Stomach (tissue), 9 donors: Measurements from ENCODE around the gene WDR1. TPM values are rescaled to one million over a fixed set of nuclear protein-coding genes. Genes with fewer than 3 reads are reported as not detected.

ENCODE experiments used
- DNase-seq, 2 donors: peaks; one replicate each; pipeline versions ENCODE4 v3.0.0 to v3.0.0-alpha.2; 2013 to 2019
- H3K27ac ChIP-seq, 5 donors: fragments of 200-600 bp in 4 of 5; sonication (generic) in 4 of 5; one replicate each; pipeline ENCODE4 v1.5.1; 2013 to 2019; ENCODE audit warnings: mild to moderate bottlenecking in 1 of 5, moderate library complexity in 1 of 5
- H3K27me3 ChIP-seq, 3 donors: fragments of 200-600 bp; sonication (generic); one replicate each; pipeline ENCODE4 v1.5.1; 2017 to 2019; ENCODE audit warnings: mixed run types in 1 of 3
- H3K36me3 ChIP-seq, 4 donors: fragments of 200-600 bp; sonication (generic); 1 replicate in 3 of 4; 2 replicates in 1 of 4; pipeline ENCODE4 v1.5.1; 2016 to 2019
- H3K4me1 ChIP-seq, 4 donors: fragments of 200-600 bp; sonication (generic); one replicate each; pipeline ENCODE4 v1.5.1; 2016 to 2019
- H3K4me3 ChIP-seq, 4 donors: fragments of 200-600 bp; sonication (generic) in 3 of 4; one replicate each; pipeline ENCODE4 v1.5.1; 2016 to 2019; ENCODE audit warnings: mild to moderate bottlenecking in 1 of 4
- H3K9me3 ChIP-seq, 4 donors: fragments of 200-600 bp; sonication (generic); one replicate each; pipeline ENCODE4 v1.5.1; 2016 to 2019
- EP300 ChIP-seq: sonication (generic); formaldehyde crosslinking; IDR thresholded peaks from one replicate; pipeline ENCODE4 v1.6.1; 2017; ENCODE audit warnings: antibody characterized with exemption
- POLR2A ChIP-seq, 4 donors: fragments of 450-650 bp; IDR thresholded peaks; one replicate each; pipeline ENCODE4 v1.6.1; 2016; ENCODE audit warnings: antibody characterized with exemption in 4 of 4, control low read depth in 2 of 4, mild to moderate bottlenecking in 1 of 4, moderate library complexity in 1 of 4
- POLR2AphosphoS5 ChIP-seq, 3 donors: sonication (generic); formaldehyde crosslinking; IDR thresholded peaks; one replicate each; pipeline ENCODE4 v1.6.1; 2016; ENCODE audit warnings: antibody characterized with exemption in 3 of 3
- WGBS, 5 donors: extraction: QIAGEN DNeasy Blood & Tissue Kit in 3 of 5; methylation state at CpG; one replicate each; pipeline versions ENCODE4 v1.1.5 to v1.1.7; 2013 to 2018; 5-methylcytosine and 5-hydroxymethylcytosine counted together
- intact Hi-C: fragments of 100-400 bp; cut with DNase I; formaldehyde crosslinking; loops from one replicate; pipeline ENCODE4 v1.15.1; 2023; ENCODE audit warnings: low total_unique reads
- polyA plus RNA-seq, 3 donors: library from polyadenylated mRNA; stranded (reverse); fragments of 200-250 nt; gene quantifications; one replicate each; pipeline ENCODE4 v1.2.3, GENCODE V29; 2013
- total RNA-seq, 5 donors: library from RNA; depleted of rRNA; stranded (reverse); fragments of >200 nt; gene quantifications; one replicate each; pipeline versions ENCODE4 v1.1.0 to v1.2.3, GENCODE V29; 2014 to 2016
- TF ChIP-seq, protein P1 (sequence below), 7 experiments: fragments of 450-650 bp in 4 of 7; fragments of 200-600 bp in 3 of 7; sonication (generic) in 3 of 7; IDR thresholded peaks; one replicate each; pipeline ENCODE4 v1.5.1; 2016 to 2019; ENCODE audit warnings: antibody characterized with exemption in 7 of 7, control low read depth in 2 of 7, mild to moderate bottlenecking in 1 of 7
- donor health status: healthy with polysubstance abuse.
- donor health status: Bipolar disorder and iron deficiency.
- donor health status: healthy.

WDR1 gene
- total and polyA plus RNA-seq, 8 donors = 52.4 to 167 (median 110) TPM

DNA sequence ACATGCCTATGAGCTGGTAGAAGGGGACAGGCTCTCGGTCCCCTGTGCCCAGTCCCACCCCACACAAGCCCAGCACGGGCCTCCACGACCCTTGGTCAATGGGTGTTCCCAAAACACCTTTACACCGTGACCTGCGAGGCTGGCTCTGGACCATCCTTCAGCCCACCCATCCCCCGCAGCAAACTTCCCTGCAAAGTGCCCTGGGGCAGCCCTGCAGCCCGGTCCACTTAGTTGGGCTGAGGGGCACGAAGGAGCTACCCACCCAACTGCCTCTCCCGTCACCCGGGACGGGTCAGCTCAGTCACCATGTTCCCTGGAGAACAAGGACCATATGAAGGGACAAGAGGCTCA is 23.4 kb downstream of the WDR1 start:
- Histone ChIP-seq H3K27ac (peak overlapping the region; percentile 34 to 79 (median 75)), H3K36me3 (peaks cover 73 to 100% (median 95%) of the 10 kb centered on the region in 4 donors), H3K4me1 (peaks cover 60 to 98% (median 74%) of the 10 kb centered on the region in 4 donors), H3K27me3 (no peaks in the 10 kb centered on the region), H3K9me3 (no peaks in the 10 kb centered on the region), H3K4me3 (no peak overlapping the region)
- 68 to 100% (median 79%) methylated on average over 3 to 11 of the region's 11 CpGs for WGBS, 5 donors
- no peak for DNase-seq
- intact Hi-C loops = no loop called here
- TF ChIP-seq EP300 = no peak
- TF ChIP-seq, protein P1, sequence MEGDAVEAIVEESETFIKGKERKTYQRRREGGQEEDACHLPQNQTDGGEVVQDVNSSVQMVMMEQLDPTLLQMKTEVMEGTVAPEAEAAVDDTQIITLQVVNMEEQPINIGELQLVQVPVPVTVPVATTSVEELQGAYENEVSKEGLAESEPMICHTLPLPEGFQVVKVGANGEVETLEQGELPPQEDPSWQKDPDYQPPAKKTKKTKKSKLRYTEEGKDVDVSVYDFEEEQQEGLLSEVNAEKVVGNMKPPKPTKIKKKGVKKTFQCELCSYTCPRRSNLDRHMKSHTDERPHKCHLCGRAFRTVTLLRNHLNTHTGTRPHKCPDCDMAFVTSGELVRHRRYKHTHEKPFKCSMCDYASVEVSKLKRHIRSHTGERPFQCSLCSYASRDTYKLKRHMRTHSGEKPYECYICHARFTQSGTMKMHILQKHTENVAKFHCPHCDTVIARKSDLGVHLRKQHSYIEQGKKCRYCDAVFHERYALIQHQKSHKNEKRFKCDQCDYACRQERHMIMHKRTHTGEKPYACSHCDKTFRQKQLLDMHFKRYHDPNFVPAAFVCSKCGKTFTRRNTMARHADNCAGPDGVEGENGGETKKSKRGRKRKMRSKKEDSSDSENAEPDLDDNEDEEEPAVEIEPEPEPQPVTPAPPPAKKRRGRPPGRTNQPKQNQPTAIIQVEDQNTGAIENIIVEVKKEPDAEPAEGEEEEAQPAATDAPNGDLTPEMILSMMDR (IDR thresholded peaks at IDR 0.05) = no peak
- TF ChIP-seq POLR2A (IDR thresholded peaks at IDR 0.05) = no peak
- TF ChIP-seq POLR2AphosphoS5 (IDR thresholded peaks at IDR 0.05) = no peak

DNA sequence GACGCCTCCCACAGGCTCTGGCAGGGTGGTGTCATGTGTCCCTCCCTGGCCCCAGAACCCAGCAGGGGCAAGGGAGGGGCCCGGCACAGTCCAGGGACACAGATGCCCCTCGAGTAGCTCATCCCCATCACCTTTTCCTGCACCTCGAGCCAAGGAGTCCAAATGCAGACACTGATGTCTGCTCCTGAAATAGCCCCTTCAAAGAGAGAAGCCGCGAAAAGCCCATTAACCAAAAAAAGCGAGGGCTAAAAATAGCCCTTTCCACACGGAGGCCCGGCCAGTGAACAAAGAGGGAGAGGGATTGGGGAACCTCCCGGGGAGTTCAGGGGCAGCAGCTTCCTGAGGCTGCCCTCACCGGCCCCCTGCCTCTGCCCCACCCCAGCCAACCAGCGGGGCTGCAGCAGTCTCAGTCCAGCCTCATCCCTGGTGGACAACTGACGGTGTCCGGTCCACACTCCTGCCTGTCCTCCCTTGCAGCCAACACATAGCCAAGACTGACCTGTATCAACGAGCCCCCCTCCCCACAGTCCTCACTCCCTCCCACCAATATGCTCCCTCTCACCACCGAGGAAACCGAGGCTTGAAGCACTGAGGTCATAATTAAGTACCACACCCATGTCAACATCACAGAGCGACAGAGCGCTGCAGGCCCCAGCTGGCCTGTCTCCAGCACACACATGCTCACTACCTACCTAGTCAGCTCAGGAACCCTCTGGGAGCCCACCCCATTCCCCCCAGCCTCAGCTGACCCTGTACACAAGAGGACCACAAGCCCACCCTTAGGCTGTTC is 23.9 kb downstream of the WDR1 start:
- peaks cover 60 to 92% (median 72%) of the 10 kb centered on the region in 4 donors for H3K4me1 ChIP-seq
- H3K27ac ChIP-seq = peak overlapping the region in 4 of 5 donors; percentile 51 to 79 (median 76)
- H3K4me3 ChIP-seq = no peak overlapping the region
- intact Hi-C loops = no loop called here
- 43 to 56% (median 55%) methylated on average over 15 to 19 of the region's 19 CpGs for WGBS, 5 donors
- H3K27me3 ChIP-seq = no peaks in the 10 kb centered on the region
- TF ChIP-seq, protein P1 (IDR thresholded peaks at IDR 0.05) = no peak
- TF ChIP-seq EP300 (no peak), POLR2A (IDR thresholded peaks at IDR 0.05) (no peak), POLR2AphosphoS5 (IDR thresholded peaks at IDR 0.05) (no peak)
- DNase-seq = peak in 1 of 2 donors; percentile 72
- peaks cover 75 to 100% (median 95%) of the 10 kb centered on the region in 4 donors for H3K36me3 ChIP-seq
- H3K9me3 ChIP-seq = no peaks in the 10 kb centered on the region

DNA sequence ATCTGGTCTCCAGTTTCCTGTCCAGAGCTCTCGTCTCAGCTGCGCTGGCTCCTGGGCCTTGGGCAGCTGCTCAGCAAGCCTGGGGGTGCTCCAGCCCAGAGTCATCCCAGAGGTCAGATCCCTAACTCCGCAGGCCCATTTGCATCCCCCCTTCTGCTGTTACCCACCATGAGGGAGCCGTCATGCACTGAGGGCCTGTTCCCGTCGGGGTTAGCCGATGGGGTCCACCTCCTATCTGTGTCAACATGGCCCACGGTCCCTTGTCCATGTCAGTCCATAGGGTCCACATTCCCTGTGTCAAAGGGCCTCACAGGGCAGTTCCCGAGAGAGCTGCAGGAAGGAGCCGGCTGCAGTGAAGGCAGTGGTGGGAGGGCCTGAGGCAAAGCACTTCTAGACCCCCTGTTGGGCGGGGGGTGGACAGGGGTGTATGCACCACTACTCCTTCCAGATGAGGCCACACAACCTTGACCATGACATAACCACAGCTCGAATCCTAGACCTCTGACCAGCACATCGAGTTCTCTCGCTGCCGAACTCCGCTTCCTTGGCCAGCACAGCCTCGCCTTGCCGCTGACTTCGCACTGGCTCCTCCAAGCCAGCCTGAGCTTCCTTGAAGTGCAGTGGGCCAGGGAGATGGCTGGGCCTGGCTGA is 24.9 kb downstream of the WDR1 start:
- Histone ChIP-seq H3K4me3 (no peak overlapping the region), H3K27me3 (no peaks in the 10 kb centered on the region), H3K27ac (peak overlapping the region in 2 of 5 donors; percentile 75 to 79), H3K36me3 (peaks cover 75 to 100% (median 95%) of the 10 kb centered on the region in 4 donors), H3K9me3 (no peaks in the 10 kb centered on the region), H3K4me1 (peaks cover 53 to 82% (median 65%) of the 10 kb centered on the region in 4 donors)
- WGBS, 5 donors = 92 to 96% (median 94%) methylated on average over 17 to 19 of the region's 19 CpGs
- TF ChIP-seq POLR2A (IDR thresholded peaks at IDR 0.05) = no peak
- no peak for TF ChIP-seq POLR2AphosphoS5 (IDR thresholded peaks at IDR 0.05)
- TF ChIP-seq, protein P1 (IDR thresholded peaks at IDR 0.05) = no peak
- TF ChIP-seq EP300 = no peak
- DNase-seq = no peak
- intact Hi-C loops = no loop called here

DNA sequence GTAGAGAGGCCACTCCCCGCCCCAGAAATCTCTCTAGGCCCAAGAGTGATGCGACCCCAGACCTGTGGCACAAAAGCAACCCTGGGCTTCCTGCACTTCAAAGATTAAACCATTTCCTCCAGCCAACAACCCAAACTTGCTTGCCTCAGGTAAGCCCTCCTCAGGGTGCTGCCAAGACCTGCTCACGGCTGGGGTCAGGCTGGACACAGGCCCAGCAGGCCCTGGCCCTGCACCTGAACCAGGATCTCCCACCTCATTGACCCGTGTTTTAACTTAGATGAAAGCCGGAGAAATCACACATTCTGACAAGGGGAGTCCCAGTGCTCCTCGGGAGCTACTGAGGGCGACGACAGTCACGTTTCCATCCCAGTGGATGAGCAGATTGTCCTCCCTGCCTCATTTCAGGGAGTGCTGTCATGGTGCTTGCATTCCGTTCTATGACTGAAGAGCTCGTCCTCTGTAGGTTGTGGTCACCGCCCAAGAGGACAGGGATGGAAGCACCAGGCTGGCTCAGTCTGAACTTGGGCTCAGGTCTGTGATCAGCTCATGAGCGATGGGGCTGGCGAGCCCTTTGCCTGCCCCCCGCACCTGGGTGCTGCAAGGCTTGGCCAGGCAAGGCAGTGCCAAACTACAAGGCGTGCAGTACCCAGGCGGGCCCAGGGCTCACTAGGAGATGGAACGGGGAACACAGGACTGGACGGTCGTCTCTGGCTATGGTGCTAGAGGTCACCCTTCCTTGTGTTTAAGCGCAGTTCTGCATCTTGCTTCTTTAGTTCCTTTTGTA is 25.9 kb downstream of the WDR1 start:
- WGBS, 5 donors = 84 to 92% (median 88%) methylated on average over 17 to 21 of the region's 21 CpGs
- Histone ChIP-seq H3K27ac (peak overlapping the region in 2 of 5 donors; percentile 17 to 53), H3K27me3 (no peaks in the 10 kb centered on the region), H3K36me3 (peaks cover 81 to 100% (median 95%) of the 10 kb centered on the region in 4 donors), H3K9me3 (no peaks in the 10 kb centered on the region), H3K4me3 (no peak overlapping the region), H3K4me1 (peaks cover 44 to 79% (median 55%) of the 10 kb centered on the region in 4 donors)
- intact Hi-C loops = no loop called here
- TF ChIP-seq, protein P1 (IDR thresholded peaks at IDR 0.05) = no peak
- TF ChIP-seq EP300 (no peak), POLR2A (IDR thresholded peaks at IDR 0.05) (no peak), POLR2AphosphoS5 (IDR thresholded peaks at IDR 0.05) (no peak)
- no peak for DNase-seq
